Epithelial cell of proximal tubule (primary cell): ENCODE results near the gene COX7B2. TPM values are rescaled to one million over a fixed set of nuclear protein-coding genes. Genes with fewer than 3 reads are reported as not detected.

ENCODE experiments used
- DNase-seq: peaks from one replicate; pipeline ENCODE4 v3.0.0-alpha.2; 2011; ENCODE audit warnings: low read depth
- H3K4me3 ChIP-seq: 2 replicates; pipeline ENCODE4 v1.5.1; 2011; ENCODE audit warnings: low read depth, mild to moderate bottlenecking, low read length
- total RNA-seq: library from RNA; depleted of rRNA; stranded (reverse); fragments of >200 nt; gene quantifications from 2 replicates; pipeline ENCODE4 v1.2.3, GENCODE V29; 2015
- TF ChIP-seq, protein P1 (sequence below): conservative IDR thresholded peaks from 2 replicates; pipeline ENCODE4 v1.5.1; 2012; ENCODE audit warnings: low read depth, mild to moderate bottlenecking, low read length

Gene COX7B2
- total RNA-seq, 1 donor from 2014 or later: not detected

DNA sequence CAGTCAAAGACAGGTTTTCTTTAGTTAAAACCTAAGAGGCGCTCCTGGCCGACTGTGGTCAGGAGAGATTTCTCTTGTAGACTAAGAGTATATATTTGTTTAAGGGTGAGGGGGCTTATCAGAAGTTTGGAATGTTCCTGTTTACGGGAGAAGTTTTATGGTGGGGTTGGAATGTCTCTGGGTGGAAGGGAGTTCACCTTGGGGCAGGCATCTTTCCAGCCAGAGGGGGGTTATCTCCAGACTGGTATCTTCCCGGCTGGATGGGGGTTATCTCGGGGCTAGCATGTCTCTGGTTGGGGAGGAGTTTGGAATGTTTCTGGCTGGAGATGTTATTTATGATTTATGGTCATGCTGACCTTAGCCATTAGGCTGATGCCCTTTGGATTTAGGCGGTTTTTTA is 116.0 kb downstream of the COX7B2 start:
- H3K4me3 ChIP-seq: no peak overlapping the region
- TF ChIP-seq, protein P1, sequence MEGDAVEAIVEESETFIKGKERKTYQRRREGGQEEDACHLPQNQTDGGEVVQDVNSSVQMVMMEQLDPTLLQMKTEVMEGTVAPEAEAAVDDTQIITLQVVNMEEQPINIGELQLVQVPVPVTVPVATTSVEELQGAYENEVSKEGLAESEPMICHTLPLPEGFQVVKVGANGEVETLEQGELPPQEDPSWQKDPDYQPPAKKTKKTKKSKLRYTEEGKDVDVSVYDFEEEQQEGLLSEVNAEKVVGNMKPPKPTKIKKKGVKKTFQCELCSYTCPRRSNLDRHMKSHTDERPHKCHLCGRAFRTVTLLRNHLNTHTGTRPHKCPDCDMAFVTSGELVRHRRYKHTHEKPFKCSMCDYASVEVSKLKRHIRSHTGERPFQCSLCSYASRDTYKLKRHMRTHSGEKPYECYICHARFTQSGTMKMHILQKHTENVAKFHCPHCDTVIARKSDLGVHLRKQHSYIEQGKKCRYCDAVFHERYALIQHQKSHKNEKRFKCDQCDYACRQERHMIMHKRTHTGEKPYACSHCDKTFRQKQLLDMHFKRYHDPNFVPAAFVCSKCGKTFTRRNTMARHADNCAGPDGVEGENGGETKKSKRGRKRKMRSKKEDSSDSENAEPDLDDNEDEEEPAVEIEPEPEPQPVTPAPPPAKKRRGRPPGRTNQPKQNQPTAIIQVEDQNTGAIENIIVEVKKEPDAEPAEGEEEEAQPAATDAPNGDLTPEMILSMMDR: no peak
- no peak for DNase-seq

DNA sequence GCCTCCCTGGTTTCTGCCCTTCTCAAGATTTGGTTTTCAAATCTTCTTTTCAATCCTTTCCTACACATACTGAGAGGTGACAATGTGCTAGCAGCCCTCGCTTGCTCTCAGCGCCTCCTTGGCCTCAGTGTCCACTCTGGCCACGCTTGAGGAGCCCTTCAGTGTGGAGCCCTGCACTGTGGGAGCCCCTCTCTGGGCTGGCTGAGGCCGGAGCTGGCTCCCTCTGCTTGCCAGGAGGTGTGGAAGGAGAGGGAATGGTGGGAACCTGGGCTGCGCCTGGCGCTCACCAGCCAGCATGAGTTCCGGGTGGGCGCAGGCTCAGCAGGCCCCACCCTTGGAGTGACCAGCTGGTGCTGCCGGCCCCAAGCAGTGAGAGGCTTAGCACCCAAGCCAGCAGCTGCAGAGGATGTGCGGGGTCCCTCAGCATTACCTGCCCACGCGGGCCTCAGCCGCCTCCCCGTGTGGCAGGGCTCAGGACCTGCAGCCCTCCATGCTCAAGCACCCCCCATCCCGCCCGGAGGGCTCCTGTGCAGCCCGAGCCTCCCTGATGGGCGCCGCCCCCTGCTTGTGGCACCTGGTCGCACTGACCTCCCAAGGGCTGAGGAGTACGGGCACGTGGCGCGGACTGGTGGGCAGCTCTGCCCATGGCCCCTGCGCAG is 127.5 kb downstream of the COX7B2 start:
- no peak for DNase-seq
- H3K4me3 ChIP-seq: no peak overlapping the region
- TF ChIP-seq, protein P1: no peak

DNA sequence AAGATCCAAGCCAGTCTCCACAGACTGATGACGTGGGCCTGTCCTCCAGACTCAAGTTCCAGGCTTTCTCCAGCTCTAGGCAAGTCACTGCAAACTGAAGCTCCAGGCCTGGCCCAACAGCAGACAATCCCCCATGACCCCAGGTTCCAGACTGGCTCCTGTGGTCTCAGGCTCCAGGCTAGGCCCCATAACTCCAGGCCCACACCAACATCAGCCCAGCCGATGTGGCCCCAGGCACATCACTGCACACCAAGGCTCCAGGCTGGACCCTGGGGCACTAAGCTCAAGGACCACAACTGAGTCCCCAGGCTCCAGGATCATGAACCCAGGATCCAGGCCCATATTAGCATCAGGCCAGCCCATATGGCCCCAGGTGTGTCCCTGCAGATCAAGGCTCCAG is 143.6 kb downstream of the COX7B2 start:
- TF ChIP-seq, protein P1: no peak
- no peak for DNase-seq
- no peak overlapping the region for H3K4me3 ChIP-seq

DNA sequence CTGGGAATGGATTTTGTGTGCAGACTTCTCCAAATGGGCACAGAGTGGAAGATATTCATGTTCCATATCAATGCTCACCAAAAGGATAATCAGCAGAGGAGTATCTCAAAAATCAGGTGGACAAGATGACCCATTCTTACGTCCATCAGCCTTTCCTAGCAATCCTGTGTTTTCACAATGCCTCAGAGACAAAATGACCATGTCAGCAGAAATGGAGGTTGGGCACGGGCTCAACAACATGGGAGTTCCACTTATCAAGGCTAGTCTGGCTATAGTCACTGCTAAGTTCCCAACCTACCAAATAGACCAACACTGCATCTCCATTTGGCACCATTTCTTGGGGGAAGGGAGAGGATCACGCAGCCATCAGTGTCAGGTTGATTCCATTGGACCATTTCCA is 179.0 kb downstream of the COX7B2 start:
- no peak overlapping the region for H3K4me3 ChIP-seq
- TF ChIP-seq, protein P1: no peak

DNA sequence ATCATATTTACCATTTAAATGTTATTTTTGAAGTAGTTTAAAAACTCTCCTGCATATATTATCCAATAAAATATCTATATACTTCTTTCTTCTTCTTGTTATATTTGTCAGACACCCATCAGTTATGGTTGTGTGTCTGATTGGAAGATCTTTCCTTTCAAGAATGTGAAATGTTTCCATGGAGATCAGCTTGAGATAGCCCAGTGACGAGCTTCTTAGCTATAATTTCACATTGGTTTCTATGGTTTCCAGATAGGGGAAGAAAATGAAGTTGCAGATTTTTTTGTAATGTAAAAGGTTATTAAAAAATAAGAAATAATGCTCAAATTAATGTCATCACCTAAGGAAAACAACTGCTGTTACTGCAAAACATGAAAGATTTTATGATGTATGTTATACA is 189.0 kb downstream of the COX7B2 start:
- no peak overlapping the region for H3K4me3 ChIP-seq
- TF ChIP-seq, protein P1: no peak
- no peak for DNase-seq

More for the DNA sequence above, 179.0 kb downstream of the COX7B2 start:
- no peak for DNase-seq

DNA sequence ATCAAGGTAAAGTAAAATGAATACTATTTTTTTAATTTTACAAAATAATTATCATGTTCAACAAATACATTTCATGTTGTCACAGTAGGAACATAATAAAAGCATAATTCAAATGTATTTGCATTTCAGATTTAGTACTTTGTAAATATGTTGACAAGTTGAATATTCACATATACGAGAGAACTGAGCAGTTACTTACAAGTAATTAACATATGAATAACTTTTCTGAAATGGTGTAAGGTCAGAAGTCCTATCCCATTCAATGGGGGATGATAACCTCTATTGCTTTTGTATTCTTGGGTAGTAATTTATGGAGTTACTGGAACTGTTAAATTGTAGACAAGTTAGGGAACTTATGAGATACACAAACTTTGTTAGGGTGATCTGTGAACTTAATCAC is 191.1 kb downstream of the COX7B2 start:
- TF ChIP-seq, protein P1: no peak
- no peak for DNase-seq
- H3K4me3 ChIP-seq: no peak overlapping the region

DNA sequence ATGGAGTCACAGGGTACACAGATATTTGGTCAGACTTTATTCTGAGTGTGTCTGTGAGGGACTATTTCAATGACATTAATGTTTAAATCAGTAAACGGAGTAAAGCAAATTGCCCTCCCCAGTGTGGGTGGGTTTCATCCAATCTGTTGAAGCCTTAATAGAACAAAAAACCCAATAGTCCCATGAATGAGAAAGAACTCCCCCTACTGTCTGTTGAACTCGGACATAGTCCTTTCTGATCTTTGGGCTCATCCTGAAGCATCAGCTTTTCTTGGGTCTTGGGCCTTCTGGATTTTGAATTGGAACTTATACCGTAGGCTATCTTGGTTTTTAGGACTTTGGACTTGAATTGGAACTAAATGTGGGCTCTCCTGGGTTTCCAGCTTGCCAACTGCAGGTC is 193.6 kb downstream of the COX7B2 start:
- TF ChIP-seq, protein P1: no peak
- no peak overlapping the region for H3K4me3 ChIP-seq
- no peak for DNase-seq
